ENCODE results near the gene NPAS3.

The NPAS3 gene

DNA sequence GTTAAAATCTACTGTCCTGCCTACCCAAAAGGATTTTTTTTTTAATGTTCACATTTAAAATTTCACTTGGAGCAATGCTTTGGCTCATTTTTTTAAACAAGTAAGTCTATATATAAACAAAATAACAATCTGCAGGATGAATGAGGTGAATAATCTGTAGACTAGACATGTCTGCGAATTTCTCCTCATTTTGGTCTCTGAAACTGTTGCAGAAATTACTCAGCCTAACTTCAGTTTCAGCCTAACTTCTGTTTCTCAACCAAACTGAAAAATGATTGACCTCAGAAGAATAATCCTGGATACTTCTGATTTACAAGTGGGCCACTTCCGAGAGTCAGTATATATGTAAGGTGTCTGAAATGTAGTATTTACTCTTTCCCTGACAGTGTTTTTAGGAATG lies 39.8 kb upstream of the NPAS3 start:
- ATAC-seq (ENCODE audit: insufficient read depth, low read depth) (no peak), DNase-seq (no peak)
- Histone ChIP-seq H3K79me2 (ENCODE audit: insufficient read depth, low read length) (no peaks in the 10 kb centered on the region), H2AFZ (ENCODE audit: low read depth, low read length) (no peak overlapping the region), H3K4me1 (ENCODE audit: insufficient read depth, low read length) (no peaks in the 10 kb centered on the region; the same call in 1 of the 2 replicates), H3K4me2 (ENCODE audit: insufficient read depth, low read length) (no peak overlapping the region), H3K27me3 (ENCODE audit: insufficient read depth, low read length, poor library complexity) (no peaks in the 10 kb centered on the region), H3K36me3 (ENCODE audit: insufficient read depth, low read length) (no peaks in the 10 kb centered on the region), H4K20me1 (ENCODE audit: insufficient read depth, low read length) (no peaks in the 10 kb centered on the region), H3K9me3 (ENCODE audit: insufficient read depth, low read length, severe bottlenecking) (no peaks in the 10 kb centered on the region), H3K9ac (ENCODE audit: low read depth, low read length) (no peak overlapping the region), H3K4me3 (ENCODE audit: low read depth in 1 of 2, low read length in 2 of 2) (no peak overlapping the region), H3K27ac (ENCODE audit: low read length) (no peak overlapping the region)
- TF ChIP-seq EZH2 (IDR thresholded peaks at IDR 0.05; ENCODE audit: borderline replicate concordance, low read depth, low read length, severe bottlenecking) = no peak
- TF ChIP-seq, protein P1, sequence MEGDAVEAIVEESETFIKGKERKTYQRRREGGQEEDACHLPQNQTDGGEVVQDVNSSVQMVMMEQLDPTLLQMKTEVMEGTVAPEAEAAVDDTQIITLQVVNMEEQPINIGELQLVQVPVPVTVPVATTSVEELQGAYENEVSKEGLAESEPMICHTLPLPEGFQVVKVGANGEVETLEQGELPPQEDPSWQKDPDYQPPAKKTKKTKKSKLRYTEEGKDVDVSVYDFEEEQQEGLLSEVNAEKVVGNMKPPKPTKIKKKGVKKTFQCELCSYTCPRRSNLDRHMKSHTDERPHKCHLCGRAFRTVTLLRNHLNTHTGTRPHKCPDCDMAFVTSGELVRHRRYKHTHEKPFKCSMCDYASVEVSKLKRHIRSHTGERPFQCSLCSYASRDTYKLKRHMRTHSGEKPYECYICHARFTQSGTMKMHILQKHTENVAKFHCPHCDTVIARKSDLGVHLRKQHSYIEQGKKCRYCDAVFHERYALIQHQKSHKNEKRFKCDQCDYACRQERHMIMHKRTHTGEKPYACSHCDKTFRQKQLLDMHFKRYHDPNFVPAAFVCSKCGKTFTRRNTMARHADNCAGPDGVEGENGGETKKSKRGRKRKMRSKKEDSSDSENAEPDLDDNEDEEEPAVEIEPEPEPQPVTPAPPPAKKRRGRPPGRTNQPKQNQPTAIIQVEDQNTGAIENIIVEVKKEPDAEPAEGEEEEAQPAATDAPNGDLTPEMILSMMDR (IDR thresholded peaks at IDR 0.05; ENCODE audit: borderline replicate concordance, extremely low read depth, low read length, poor library complexity, severe bottlenecking) = no peak

DNA sequence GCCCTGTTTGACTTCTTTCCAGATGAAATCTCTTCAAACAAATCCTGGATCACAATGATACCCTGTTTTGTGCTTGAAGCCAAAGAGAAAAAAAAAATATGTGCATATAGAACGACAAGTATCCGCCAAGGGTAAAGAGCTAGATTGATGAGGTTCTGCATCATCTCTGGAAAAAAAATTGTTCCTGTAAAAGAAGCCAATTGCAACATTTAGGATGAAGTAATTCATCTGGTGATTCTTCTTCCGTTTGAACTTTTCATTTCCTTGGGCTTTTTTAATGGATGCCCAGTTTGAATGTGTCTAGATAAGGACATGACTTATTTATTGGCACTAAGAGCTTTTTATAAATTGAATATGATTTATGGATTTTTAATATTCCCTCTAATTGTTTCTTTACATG lies 38.1 kb upstream of the NPAS3 start:
- Histone ChIP-seq H3K27ac (ENCODE audit: low read length) (no peak overlapping the region), H4K20me1 (ENCODE audit: insufficient read depth, low read length) (no peaks in the 10 kb centered on the region), H3K4me3 (ENCODE audit: low read depth in 1 of 2, low read length in 2 of 2) (no peak overlapping the region), H3K4me1 (ENCODE audit: insufficient read depth, low read length) (no peaks in the 10 kb centered on the region; the same call in 1 of the 2 replicates), H3K79me2 (ENCODE audit: insufficient read depth, low read length) (no peaks in the 10 kb centered on the region), H3K27me3 (ENCODE audit: insufficient read depth, low read length, poor library complexity) (no peaks in the 10 kb centered on the region), H2AFZ (ENCODE audit: low read depth, low read length) (no peak overlapping the region), H3K9ac (ENCODE audit: low read depth, low read length) (no peak overlapping the region), H3K9me3 (ENCODE audit: insufficient read depth, low read length, severe bottlenecking) (no peaks in the 10 kb centered on the region), H3K4me2 (ENCODE audit: insufficient read depth, low read length) (no peak overlapping the region), H3K36me3 (ENCODE audit: insufficient read depth, low read length) (no peaks in the 10 kb centered on the region)
- ATAC-seq (ENCODE audit: insufficient read depth, low read depth) (no peak), DNase-seq (no peak)
- TF ChIP-seq, protein P1 (IDR thresholded peaks at IDR 0.05; ENCODE audit: borderline replicate concordance, extremely low read depth, low read length, poor library complexity, severe bottlenecking) = no peak
- TF ChIP-seq EZH2 (IDR thresholded peaks at IDR 0.05; ENCODE audit: borderline replicate concordance, low read depth, low read length, severe bottlenecking) = no peak

DNA sequence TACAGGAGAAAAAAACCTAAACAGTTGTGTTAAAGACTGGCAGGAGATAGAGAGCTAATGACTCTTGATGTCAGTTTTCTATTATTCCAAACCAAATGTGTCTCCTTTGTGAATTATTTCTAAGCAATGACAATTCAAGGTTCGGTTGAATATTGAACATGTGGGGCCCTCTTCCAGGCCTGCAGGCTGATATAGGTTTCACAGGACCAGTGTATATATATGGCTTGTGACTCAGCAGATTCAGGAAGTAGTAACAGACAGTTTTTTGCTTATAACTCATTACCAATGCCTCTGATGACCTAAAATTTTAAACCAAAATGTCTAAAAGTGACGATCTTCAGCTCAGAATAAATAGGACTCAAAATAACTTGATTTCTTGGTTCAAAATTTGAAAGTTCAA lies 33.7 kb upstream of the NPAS3 start:
- Histone ChIP-seq H3K27me3 (ENCODE audit: insufficient read depth, low read length, poor library complexity) (no peaks in the 10 kb centered on the region), H3K79me2 (ENCODE audit: insufficient read depth, low read length) (no peaks in the 10 kb centered on the region), H3K4me1 (ENCODE audit: insufficient read depth, low read length) (no peaks in the 10 kb centered on the region), H3K9ac (ENCODE audit: low read depth, low read length) (no peak overlapping the region), H3K36me3 (ENCODE audit: insufficient read depth, low read length) (no peaks in the 10 kb centered on the region), H3K4me3 (ENCODE audit: low read depth in 1 of 2, low read length in 2 of 2) (no peak overlapping the region), H3K4me2 (ENCODE audit: insufficient read depth, low read length) (no peak overlapping the region), H2AFZ (ENCODE audit: low read depth, low read length) (no peak overlapping the region), H3K27ac (ENCODE audit: low read length) (no peak overlapping the region), H4K20me1 (ENCODE audit: insufficient read depth, low read length) (no peaks in the 10 kb centered on the region), H3K9me3 (ENCODE audit: insufficient read depth, low read length, severe bottlenecking) (no peaks in the 10 kb centered on the region)
- ATAC-seq (ENCODE audit: insufficient read depth, low read depth) (no peak), DNase-seq (no peak)
- no peak for TF ChIP-seq EZH2 (IDR thresholded peaks at IDR 0.05; ENCODE audit: borderline replicate concordance, low read depth, low read length, severe bottlenecking)
- TF ChIP-seq, protein P1 (IDR thresholded peaks at IDR 0.05; ENCODE audit: borderline replicate concordance, extremely low read depth, low read length, poor library complexity, severe bottlenecking) = no peak

DNA sequence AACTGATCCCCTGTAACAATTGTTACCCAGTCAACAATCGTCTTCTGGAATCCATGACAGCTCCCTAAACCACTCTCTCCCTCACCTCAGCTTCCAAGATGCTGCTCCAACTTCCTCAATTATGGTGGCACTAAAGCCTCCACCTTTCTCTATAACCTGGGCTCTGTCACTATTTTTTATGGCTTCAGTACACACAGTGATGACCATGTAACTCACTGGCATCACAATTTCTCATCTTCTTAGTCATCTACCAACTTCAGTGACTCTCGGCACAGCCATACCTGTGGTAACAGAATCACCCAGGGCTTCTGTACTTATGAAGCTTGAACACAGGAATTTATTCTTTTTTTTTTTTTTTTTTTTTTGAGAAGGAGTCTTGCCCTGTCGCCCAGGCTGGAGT lies 32.0 kb upstream of the NPAS3 start:
- no peak for TF ChIP-seq EZH2 (IDR thresholded peaks at IDR 0.05; ENCODE audit: borderline replicate concordance, low read depth, low read length, severe bottlenecking)
- TF ChIP-seq, protein P1 (IDR thresholded peaks at IDR 0.05; ENCODE audit: borderline replicate concordance, extremely low read depth, low read length, poor library complexity, severe bottlenecking) = no peak
- no peak overlapping the region for H2AFZ ChIP-seq (ENCODE audit: low read depth, low read length)
- H3K36me3 ChIP-seq (ENCODE audit: insufficient read depth, low read length) = no peaks in the 10 kb centered on the region
- no peak overlapping the region for H3K4me3 ChIP-seq (ENCODE audit: low read depth in 1 of 2, low read length in 2 of 2)
- no peak for ATAC-seq (ENCODE audit: insufficient read depth, low read depth)
- no peak for DNase-seq
- no peaks in the 10 kb centered on the region for H3K4me1 ChIP-seq (ENCODE audit: insufficient read depth, low read length)
- no peak overlapping the region for H3K4me2 ChIP-seq (ENCODE audit: insufficient read depth, low read length)
- no peaks in the 10 kb centered on the region for H4K20me1 ChIP-seq (ENCODE audit: insufficient read depth, low read length)
- H3K9ac ChIP-seq (ENCODE audit: low read depth, low read length) = no peak overlapping the region
- no peaks in the 10 kb centered on the region for H3K79me2 ChIP-seq (ENCODE audit: insufficient read depth, low read length)
- H3K9me3 ChIP-seq (ENCODE audit: insufficient read depth, low read length, severe bottlenecking) = no peaks in the 10 kb centered on the region
- no peak overlapping the region for H3K27ac ChIP-seq (ENCODE audit: low read length)
- H3K27me3 ChIP-seq (ENCODE audit: insufficient read depth, low read length, poor library complexity) = no peaks in the 10 kb centered on the region

Data from DND-41 (cell line).